NCI-H526 treated with DMSO at 0.1 percent for 48 hours (cell line): Measurements from ENCODE around the gene SCMH1.

Experiments
- DNase-seq: peaks from one replicate; lab custom pipeline; 2025; lab: John Stamatoyannopoulos, UW

SCMH1 gene

GRCh38 chr1:41097105-41097504 is 145.0 kb downstream of the SCMH1 start:
- DNase-seq, result no peak

GRCh38 chr1:41093826-41094225 is 148.3 kb downstream of the SCMH1 start:
- no peak for DNase-seq

DNA sequence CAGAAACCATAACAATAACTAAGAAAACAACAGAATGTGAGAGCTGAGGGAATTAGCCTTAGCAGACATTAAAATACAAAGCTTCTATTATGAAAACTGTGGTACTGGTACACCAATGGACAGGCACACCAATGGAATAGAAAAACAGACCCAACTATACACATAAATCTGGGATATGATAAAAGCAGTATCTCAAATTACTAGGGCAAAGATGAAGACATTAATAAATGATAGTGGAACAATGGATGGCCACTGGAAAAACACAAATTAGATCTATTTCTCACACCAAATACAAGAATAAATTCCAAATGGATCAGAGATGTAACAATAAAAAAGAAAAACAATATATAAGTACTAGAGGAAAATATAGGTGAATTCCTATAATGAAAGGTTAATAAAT is 155.2 kb downstream of the SCMH1 start:
- no peak for DNase-seq

DNA sequence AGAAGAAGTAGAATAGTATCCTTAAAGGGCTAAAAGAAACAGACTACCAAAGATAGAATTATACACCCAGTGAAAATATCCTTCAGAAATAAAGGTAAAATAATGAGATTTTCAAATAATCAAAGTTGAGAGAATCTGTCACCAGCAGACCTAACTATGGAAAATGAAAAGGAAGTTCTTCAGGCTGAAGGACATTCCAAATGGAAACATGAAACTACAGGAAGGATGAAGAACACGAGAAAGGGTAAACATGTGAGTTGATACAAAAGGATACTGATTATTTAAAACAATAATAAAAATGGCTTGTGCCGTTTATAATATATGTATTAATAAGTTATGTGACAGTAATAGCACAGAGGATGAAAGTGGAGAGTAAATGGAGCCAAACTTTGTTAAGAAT is 163.5 kb downstream of the SCMH1 start:
- DNase-seq, result no peak

DNA sequence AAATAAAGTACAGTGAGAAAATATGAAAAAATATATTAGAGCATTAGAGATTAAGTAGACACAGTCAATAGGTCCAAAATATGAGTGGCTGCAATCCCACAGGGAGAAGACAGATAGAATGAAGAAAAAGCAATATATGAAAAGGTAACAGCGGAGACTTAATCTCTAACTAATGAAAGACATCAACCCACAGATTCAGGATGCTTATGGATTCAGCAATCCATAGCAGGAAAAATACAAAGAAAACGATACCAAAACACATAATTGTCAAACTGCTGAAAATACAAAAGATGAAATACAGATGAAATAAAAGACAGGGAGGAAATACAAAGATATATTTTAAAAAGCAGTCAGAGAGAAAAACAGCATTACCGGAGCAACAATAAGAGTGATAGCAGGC is 163.9 kb downstream of the SCMH1 start:
- no peak for DNase-seq

- no peak for DNase-seq
Measured at GRCh38 chr1:41073971-41074370, 168.1 kb downstream of the SCMH1 start.

DNA sequence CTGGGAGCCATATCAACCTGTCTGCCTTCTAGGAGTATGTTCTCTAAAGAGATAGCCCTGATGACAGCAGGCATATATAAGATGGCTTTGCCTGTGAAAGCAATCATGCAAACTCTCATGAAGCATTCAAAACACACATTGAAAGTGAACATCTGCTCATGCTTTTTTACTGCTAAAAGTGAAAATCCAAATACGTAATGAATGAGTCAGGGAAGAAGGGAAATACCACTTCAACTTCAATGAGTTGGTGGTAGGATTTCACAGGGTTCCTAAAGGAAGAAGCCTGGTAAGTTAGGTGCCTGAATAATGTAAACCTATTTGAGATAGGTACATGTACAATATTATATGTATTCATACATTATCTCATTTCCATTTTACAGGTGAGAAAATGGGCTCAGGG is 170.1 kb downstream of the SCMH1 start:
- DNase-seq, result no peak

- DNase-seq, result no peak
Measured at GRCh38 chr1:41056907-41057306, 185.2 kb downstream of the SCMH1 start.

DNA sequence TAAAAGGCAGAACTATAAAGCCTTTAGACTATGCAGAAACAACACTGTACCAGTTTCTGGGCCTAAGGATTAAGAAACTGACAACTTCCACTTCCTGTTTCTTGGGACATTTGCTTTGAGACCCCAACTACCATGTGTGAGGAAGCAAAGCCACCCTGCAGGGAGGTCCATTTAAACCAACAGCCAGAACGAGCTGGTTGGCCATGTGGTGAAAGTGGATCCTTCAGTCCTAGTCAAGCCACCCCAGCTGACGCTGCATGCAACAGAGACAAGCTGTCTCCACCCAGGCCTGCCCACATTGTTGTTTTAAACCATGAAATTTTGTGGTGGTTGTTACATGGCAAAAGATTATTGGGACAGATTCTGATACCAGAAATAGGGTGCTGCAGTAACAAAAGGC is 188.8 kb downstream of the SCMH1 start:
- DNase-seq, result no peak

- no peak for DNase-seq
Measured at GRCh38 chr1:41051022-41051421, 191.1 kb downstream of the SCMH1 start.

- no peak for DNase-seq
Measured at GRCh38 chr1:41048540-41048939, 193.6 kb downstream of the SCMH1 start.

GRCh38 chr1:41046347-41046775 is 195.7 kb downstream of the SCMH1 start:
- DNase-seq, result no peak

DNA sequence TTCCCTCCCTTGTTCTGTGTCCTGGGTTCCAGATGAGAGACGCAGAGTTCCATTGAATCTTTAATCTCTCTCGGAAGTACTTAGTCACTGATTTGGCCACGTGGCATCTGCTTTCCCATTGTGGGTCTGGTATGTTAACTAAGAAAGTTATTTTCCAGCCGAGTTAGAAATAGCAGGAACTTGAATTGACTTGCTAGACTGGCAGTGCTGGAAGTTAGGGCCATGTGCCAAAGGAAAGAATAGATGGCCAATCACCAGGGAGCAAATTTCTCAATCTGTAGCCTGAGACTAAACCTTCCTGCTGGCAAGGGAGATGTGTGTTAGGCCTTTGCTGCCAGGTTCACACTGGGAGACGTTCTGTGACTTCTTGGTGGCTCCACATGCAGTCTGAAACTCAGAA is 196.4 kb downstream of the SCMH1 start:
- no peak for DNase-seq

GRCh38 chr1:41044187-41044586 is 197.9 kb downstream of the SCMH1 start:
- no peak for DNase-seq

DNA sequence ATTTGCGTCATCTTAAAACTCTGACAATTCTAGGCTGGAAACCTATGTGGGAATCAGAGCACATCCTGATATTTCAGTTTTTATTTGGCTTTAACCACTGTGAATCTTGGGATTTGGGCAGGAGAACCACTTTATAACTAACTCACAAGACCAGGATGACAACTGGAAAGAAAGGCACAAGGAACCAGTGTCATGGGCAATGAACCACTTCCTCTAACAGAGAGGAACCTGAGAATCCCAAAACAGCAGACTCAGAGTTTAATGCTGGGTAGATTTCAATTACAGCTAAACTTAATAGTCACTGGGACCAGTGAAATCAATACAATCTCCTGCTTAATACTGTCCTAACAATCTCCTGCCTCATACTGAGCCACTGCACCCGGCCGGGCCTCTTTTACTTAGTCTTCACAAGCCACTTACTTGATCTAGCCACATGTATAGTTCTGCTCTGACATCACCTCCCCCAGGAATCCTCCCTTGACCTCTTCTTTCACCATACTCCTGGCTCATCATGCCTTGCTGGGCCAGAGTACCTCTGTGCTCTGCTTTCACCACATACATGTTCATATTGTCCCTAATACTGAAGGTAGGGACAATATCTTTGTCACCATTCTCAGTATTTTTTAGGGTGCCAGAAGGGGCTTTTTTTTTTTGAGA is 200.4 kb downstream of the SCMH1 start:
- DNase-seq, result no peak

DNA sequence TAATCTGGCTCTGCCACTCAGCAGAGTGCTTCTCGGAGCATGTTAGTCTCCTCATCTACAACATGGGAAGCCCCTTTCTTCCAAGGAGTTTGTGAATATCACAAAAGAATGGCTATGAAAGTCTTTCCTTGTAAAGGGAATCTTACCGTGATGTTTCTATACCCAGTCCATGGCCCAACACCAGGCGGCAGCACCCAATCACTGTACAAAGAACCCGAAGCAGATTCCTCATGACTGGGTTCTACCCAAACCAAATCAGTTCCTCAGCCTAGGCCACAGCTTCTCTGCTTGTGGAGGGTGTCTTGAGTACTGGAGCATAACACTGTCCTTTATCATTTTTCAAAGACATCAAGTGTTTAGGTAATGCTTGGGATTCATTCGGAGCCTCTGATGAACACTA is 204.0 kb downstream of the SCMH1 start:
- DNase-seq, result no peak

- DNase-seq, result no peak
Measured at GRCh38 chr1:41037116-41037903, 204.8 kb downstream of the SCMH1 start.

DNA sequence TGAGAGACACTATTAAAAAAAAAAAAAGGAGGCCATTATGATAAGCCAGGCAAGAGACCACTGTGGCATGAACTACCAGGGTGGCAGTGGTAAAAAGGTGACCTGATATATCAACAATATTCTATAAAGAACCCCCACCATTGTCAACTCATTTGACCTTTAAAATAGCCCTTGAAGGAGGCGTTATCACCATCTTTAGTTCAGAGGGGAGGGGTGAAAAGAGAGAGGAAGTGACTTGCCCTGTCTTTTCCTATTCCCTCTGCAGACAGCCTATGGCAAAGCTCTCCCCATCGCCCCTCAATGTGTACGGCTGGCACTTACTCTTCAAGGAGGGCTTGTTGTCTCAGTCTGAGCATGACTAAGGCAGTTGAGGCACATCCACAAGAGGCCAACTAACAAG is 208.8 kb downstream of the SCMH1 start:
- DNase-seq, result no peak

GRCh38 chr1:41032147-41032546 is 210.0 kb downstream of the SCMH1 start:
- DNase-seq, result no peak

- DNase-seq, result no peak
Measured at GRCh38 chr1:41030872-41031616, 211.1 kb downstream of the SCMH1 start.

GRCh38 chr1:41028034-41028642 is 214.0 kb downstream of the SCMH1 start:
- DNase-seq, result no peak

DNA sequence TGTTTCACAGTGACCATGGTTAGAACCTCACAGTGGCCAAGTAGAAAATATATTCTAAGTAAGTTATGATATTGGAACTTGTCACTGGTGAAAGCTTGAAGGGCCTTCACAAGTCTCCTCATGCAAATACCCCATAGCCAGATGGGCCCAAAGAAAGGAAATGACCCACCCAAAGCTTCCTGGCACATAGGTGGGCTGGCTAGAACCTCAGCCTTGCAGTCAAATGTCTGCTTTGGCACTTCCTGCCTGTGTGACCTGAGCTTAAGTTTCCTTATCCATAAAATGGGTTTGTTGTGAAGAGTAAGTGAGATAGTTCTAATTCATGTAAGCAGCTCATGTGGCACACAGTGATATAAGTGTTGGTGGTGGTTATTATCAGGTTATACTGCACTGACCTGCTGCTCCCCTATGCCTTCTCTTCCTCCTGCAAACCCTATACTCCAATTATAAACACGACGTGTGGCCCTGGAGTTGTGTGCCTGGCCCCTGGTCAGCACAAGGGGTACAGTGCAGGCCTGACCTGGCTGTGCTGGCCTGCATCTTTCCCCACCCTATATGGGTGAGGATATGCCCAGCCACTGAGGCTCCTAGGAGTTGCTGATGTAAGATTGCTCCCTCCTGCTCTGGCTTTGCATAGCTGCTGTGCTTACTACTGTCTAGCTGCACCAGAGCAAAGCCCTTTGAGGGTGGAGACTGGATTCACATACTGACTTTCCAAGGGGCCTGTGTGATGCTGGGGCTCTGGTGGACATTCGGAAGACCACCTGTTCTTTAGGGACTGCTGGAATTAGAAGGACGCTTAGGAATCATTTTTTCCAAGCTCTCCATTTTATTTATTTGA is 215.9 kb downstream of the SCMH1 start:
- no peak for DNase-seq
